ENCODE measurements around the gene NLK.

NLK gene

DNA sequence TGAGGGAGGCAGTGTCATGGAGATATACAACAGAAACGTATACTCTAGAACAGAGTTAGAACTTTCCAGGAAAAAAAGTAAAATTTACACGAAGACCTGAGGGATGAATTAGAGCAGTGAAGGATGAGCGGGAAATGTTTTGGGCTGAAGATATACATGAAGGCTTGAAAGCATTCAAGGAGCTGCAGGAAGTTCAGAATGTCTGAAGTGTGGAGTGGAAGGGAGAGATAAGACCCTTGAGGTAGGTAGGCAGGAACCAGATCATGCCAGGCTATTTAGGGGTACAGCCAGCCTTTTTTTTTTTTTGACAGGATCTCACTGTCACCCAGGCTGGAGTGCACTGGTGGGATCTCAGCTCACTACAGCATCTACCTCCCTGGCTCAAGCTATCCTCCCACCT lies 3.2 kb upstream of the NLK start:
- FAIRE-seq (no peak), DNase-seq (ENCODE audit: insufficient read length, low spot score) (no peak)

DNA sequence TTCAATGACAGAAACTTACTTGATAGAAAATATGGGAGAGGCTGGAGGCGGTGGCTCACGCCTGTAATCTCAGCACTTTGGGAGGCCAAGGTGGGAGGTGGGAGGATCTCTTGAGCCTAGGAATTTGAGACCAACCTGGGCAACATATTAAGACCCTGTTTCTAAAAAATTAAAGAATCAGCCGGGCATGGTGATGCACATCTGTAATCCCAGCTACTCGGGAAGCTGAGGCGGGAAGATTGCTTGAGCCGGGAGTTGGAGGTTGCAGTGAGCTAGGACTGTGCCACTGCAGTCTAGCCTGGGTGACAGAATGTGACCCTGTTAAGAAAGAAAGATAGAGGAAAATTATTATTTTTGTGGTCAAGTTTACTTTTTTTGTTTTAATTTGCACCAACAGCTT lies 2.1 kb upstream of the NLK start:
- DNase-seq (ENCODE audit: insufficient read length, low spot score) (no peak), FAIRE-seq (no peak)

DNA sequence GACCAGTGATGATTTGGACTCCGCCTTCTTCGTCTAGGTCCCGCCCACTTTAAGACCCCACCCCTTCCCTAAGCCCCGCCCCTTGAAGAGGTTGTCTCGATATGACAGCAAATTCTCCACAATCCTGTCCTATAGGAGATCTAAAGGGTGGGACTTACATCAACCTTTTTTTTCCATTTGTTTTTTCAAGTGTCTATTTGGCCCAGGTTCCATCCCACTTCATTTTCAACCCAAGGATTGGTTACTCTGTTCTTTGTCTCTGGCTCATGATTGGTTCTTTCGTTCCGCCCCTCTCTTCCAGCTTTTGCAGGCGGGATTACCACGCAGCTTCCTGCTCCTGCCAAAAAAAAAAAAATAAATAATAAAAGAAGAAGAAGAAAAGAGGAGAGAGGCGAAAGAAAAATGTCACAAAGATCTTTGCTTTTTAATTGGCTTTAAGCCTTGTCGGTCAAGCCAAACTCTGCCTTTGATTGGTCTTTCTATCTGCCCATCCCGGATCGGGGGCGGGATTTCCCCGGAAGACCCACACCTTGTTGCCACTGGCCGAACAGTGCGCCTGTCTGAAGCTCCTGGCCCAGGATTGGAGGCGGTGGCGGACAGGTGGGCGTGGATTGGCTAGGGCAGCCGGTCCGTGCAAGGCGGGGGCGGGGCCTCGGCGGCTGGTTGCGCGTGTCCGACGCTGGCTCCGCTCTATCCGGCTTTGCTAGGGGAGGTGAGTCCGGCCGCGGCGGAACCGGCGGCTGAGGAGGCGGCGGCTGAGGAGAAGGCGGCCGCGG lies 1.2 kb upstream of the NLK start:
- FAIRE-seq (peak; percentile 96), DNase-seq (ENCODE audit: insufficient read length, low spot score) (peak; percentile 84)

DNA sequence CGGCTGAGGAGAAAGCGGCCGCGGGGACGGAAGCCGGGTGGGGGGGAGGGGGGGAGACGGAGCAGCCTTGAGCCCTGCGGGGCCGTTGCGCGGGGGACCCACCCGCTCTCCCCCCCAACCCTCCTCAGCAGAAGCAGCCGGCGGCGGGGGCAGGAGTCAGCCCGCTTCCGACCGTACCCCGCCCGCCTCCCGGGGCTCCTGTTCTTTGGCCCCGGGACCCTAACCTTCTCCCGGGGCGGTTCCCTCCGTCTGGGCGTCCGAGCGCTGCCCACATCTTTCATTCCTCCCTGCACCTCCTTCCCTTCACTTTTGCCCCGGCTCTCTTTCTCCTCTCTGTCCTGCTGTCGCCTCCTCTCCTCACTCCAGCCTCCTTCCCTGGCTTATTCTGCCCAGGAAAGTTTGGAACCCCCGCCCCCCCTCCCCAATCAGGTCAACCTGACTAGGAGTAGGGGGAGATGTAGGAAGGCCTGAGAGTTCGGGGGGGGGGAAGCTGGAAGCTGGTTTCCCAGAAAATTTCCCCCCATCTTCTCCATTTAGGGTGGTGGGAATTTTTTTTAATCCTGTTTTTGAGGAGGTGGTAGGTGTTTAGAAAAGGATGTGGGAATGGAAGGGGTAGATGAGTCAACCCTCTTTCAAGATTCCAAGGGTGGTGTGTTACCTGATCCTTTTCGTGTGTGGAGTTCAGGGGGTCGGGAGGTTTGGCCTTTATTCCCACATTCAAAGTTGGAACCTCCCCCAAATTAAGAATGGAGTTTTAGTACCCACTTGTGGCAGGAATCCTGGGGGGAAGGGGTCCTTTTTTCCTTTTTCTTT lies 427 bp upstream of the NLK start:
- FAIRE-seq (no peak), DNase-seq (ENCODE audit: insufficient read length, low spot score) (no peak)

DNA sequence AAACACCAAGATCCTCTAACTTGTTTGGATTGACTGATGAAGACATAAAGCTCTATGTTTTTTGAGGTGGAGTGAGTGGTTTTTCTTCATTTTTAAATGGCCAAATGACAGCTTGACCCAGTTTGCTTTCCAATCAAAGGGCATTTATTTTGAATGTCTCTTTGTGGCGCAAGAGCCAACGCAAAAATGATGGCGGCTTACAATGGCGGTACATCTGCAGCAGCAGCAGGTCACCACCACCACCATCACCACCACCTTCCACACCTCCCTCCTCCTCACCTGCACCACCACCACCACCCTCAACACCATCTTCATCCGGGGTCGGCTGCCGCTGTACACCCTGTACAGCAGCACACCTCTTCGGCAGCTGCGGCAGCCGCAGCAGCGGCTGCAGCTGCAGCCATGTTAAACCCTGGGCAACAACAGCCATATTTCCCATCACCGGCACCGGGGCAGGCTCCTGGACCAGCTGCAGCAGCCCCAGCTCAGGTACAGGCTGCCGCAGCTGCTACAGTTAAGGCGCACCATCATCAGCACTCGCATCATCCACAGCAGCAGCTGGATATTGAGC lies 329 bp downstream of the NLK start:
- DNase-seq (ENCODE audit: insufficient read length, low spot score): no peak
- no peak for FAIRE-seq

DNA sequence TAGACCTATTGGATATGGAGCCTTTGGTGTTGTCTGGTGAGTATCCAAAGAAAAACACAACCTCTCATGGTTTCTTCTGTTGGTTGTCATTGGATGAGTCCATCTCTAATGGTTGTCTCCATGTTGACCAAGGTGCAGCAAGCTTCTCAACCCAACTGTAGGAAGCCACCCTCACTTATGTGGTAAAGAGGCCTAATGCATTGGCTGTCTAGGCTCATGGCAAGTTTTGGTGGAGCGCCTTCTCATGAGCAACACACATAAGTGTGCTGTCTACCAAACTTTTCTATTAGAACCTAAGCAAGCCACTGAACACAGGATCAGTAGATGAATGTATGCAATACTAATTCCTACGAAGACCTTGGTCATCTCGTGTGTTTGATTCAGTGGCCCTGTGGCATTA lies 819 bp downstream of the NLK start:
- DNase-seq (ENCODE audit: insufficient read length, low spot score) (no peak), FAIRE-seq (no peak)

DNA sequence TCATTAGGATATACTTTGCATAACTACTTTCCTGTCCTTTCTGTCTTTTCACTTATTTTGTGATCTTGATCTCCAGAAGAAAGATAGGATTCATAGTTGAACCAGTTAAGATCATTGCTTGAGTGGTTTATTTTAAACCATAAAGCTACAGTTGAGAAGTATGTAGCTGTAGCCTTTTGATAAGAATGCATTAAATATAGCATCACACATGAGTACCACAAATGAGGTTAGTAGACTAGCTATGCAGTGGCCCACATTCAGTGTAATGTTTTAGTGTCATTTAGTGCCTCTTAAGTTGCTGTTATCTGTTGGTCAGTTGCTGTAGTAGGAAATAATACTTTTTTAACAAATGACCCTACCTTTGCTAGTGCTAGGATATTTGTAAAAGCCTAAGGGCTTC lies 1.3 kb downstream of the NLK start:
- DNase-seq (ENCODE audit: insufficient read length, low spot score): no peak
- no peak for FAIRE-seq

DNA sequence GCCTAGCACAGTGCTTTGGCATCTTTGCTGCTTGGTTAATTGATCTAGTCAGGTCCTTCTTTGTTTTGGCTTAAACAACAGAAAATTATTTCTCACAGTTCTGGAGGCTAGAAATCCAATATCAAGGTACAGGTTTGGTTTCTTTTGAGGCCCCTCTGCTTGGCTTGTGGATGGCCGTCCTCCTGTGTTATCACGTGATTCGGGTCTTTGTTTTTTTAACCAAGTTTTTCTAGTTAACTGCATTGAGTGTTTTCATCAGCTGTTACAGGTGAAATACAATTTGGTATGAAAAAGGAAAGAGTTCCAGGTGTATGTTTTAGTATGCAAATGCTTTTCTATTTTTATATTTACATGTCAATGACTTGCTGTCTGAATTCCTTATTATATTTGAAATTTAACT lies 2.8 kb downstream of the NLK start:
- DNase-seq (ENCODE audit: insufficient read length, low spot score): no peak
- FAIRE-seq: peak; percentile 21

DNA sequence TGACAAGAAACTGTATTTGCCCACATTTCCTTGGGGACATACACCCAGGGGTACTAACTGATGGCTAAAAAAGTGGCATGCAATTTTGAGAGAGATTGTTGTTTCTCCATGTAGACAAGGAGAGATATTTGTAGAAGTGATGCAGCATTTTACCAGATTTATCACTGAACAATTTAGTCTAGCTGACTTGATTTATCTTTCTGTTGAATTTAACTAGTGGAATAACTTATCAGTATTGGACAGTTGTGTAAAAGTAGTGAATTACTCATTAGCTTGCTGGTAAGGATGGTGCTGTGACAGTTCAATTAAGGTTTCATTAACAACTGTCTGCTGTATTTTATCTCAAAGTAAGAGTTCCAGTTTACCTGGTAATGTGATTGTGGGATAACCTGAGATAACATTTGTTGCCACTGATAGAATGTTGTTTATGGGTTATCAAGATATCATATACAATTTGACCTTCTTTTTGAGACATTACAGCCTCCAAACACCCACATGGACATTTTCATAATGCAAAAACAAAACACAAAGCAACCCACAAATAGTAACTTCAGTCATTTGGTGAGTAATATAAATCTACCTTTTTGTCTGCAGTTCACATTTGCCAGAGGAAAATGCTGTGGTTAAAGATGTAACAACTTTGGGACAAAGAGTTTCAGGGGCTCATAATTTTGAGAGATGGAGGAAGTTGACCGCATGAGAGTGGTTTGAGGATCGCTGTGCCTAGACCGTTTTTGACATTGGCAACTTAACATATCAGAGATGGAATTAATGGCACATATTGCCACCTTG lies 3.8 kb downstream of the NLK start:
- DNase-seq (ENCODE audit: insufficient read length, low spot score) (no peak), FAIRE-seq (peak; percentile 92)

DNA sequence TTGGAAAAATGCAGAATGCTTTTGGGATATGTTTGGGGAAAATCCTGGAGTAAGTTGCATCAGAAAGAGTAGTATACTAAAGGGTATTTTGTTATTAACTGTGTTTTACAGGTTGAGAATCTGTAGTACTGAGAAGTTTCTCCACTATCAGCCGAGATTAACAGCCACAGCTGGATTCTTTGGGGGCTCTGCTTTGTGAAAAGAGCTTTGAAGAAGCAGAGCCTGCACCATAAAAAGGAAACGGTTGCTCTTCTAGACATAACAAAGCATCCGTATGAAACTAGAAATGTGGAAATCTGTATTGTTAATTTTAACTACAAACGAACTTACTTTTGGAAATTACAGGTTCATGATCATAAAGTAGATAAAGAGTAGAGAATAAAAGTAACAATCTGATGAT lies 5.3 kb downstream of the NLK start:
- no peak for FAIRE-seq
- no peak for DNase-seq (ENCODE audit: insufficient read length, low spot score)

DNA sequence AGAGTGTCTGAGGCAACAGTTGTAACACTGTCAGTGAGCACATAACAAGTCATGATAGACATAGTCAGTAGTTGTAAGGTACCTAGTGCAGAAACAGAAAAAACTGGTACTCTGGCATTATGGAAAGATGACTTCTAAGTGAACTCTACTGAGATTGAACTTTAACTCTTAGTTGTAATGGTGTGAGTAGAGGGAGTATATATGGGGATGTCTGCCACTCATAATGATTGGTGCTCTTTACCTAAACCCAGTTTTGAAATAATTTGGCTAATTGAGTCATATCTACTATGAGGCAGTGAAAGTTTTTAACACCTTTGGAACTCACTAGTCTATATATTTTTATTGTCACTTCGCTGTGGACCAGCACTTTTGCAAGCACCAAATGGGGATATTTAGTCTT lies 6.6 kb downstream of the NLK start:
- no peak for FAIRE-seq
- DNase-seq (ENCODE audit: insufficient read length, low spot score): no peak

DNA sequence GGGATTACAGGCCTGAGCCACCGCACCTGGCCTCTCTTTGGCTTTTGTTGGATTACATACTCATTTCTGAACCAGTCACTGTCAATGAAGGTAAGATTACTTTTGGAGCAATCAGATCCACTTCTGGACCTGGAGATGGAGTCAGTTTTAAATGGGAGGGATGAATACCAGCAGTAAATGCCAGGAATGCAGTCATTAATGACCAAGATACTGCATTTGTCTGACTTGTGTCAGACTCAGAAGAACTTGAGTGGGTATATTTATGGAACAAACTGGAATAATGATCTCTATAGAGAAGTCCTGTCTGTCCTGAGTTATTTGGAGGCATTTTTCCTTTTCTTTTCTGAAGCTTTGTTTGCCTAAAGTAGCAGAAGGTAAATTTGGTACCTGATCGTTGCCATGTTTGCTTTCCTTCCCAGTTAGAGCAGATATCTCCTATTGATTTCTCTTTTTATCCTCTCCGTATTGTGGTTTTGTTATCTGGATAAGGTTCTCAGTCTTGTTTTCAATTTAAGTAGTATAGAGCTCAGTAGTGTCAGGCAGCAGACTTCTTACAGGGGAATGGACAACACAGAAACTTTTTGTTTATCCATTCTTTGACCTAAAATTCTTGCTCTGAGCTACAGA lies 10.7 kb downstream of the NLK start:
- FAIRE-seq (peak; percentile 31), DNase-seq (ENCODE audit: insufficient read length, low spot score) (no peak)

DNA sequence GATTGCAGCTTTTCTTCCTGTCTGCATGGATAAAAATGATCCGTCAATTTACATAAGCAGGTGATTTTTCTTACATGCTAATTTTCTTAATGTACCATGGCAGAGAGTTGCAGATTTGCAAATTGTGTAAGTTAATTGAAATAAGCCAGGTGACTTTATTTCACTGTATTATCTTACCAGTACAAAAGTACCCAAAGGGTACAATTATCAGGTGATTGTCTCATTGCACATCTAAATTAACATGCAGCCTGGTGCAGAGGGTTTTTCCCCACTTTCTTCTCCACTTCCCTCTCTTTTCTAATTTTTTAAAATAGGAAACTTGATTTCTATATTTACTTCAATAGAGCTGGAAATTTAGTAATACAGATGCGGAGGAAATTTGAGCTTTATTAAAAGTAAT lies 11.2 kb downstream of the NLK start:
- DNase-seq (ENCODE audit: insufficient read length, low spot score) (no peak), FAIRE-seq (no peak)

DNA sequence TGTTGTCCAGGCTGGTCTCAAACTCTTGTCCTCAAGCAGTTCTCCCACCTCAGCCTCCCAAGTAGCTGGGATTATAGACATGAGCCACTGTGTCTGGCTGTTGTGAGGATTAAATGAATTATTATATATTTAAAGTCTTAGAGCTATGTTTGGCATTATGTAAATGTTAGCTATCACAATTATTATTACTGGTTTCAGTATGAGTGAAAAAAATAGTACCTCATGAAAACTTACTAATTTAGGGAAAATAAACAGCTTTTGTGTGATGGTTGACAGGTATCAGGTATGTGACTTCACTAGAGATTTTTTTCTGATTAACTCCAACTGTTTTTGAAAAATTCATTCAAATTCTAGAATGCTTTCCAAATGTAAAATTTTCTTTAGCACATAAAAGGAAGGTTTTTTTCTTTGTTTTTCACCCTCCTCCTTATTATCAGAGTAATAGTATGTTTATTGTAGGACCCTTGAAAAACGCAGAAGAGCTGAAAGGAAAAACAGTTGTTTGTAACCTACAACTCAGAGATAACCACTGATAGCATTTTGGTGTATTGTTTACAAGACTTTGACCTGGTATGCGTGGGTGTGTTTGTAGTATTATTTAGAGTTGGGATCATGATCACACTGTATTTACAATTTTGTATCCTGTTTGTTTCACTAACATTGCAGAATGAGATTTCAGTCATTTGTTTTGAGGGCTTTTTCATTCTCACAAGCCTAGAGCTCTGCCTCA lies 13.2 kb downstream of the NLK start:
- peak; percentile 21 for FAIRE-seq
- DNase-seq (ENCODE audit: insufficient read length, low spot score): no peak

DNA sequence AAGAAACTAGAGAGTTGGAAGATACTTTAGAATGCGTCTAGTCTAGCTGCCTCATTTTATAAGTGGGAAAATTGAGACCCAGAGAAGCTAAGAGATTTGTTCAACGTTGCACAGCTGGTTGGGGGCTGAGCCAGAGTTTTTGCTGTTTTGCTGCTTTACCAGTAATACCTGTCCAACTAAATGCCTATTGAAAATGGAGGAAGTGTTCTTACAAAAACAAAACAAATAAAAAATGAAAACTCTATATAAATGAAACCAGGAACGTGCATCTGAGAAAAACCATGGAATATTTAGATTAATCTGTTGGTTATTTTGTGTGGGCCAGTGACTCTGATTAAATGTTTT lies 13.8 kb downstream of the NLK start:
- FAIRE-seq: peak; percentile 33
- DNase-seq (ENCODE audit: insufficient read length, low spot score): no peak

DNA sequence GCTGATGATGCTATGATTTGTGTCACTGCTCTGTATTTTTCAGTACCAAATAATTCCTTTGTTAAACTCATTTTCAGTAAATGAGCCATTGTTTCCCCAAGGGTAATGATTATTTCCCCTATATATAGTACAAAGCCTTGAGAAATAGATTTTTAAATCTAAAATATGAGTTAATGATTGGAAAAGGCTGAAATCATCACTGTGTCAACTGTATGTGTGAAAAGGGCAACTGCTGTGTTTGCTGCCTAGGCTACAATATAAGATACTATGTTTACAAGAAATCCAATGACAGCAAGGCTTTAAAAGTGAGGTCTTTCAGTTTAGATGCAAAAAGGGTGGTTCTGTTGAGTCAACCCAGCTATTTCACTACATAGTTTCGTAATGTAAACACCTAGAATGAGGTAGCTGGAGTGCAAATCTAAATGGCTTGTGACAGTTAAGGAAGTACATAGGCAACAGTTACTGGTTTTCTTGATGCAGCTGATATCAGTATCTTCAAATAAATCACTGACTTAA lies 15.3 kb downstream of the NLK start:
- peak; percentile 96 for FAIRE-seq
- DNase-seq (ENCODE audit: insufficient read length, low spot score): peak; percentile 12

DNA sequence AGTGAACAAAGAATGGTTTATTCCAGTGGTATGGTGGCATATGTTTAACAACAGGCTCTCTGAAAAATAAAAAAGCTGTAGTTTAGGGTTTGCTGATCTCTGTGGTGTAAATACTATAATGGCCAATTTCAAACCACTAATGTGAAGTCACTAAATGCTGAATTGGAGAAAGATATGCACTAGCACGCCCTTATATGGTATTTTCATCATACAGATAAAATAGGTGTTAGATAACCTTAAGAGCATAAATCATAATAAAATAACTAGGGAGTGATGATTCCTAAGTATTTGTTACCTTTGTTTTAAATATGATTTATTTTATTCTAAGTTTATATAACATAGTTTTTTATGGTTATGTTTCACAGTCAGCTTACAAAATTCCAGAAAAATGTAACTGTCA lies 17.2 kb downstream of the NLK start:
- DNase-seq (ENCODE audit: insufficient read length, low spot score) (no peak), FAIRE-seq (no peak)

DNA sequence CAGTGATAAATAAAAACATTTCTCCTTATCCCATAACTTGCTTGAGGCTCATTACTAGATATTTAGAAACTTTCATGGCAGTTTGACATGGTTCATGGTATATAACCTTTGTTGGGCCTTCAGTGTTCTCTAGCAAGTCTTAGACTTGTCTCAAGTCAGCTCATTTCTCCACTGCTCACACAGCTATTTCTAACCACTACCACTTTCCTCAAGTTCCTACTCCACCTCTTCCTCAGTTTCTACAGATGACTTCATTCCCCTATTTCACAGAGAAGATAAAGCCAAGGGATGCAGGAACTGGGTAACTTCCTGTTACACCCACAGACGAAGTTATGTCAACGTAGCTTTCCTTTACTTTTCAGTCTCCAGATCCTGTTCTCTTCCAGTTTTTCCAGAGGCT lies 23.2 kb downstream of the NLK start:
- DNase-seq (ENCODE audit: insufficient read length, low spot score) (no peak), FAIRE-seq (no peak)

DNA sequence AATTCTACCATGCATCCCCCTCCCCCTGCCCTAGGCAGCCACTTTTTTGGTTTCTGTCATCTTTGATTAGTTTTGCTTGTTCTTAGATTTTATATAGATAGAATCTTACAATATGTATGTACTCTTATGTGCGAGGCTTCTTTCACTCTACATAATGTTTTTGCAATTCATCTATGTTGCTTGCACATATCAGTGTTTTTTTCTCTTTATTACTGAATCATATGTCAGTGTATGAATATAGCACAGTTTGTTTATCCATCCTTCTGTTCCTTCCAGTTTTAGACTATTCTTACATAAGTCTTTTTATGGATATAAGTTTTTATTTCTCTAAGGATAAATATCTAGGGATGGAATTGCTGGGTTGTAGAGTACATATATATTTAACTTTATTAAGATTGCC lies 26.6 kb downstream of the NLK start:
- FAIRE-seq: no peak
- no peak for DNase-seq (ENCODE audit: insufficient read length, low spot score)

DNA sequence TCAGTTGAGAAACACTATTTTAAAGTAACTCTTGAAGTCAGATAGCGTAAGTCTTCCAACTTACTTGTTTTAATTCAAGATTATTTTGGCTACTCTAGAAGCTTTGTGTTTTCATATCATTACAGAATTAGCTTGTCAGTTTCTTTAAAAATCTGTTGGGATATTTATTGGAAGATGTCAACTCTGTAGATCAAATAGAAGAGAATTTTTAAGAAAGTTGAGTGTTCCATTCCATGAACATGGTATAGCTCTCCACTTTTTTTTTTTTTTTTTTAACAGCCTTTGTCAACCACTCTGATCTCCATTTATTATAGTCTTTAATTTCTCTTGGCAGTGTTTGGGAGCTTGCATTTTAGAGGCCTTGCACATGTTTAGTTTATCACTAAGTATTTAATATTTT lies 28.7 kb downstream of the NLK start:
- DNase-seq (ENCODE audit: insufficient read length, low spot score) (no peak), FAIRE-seq (peak; percentile 42)
